Nephron progenitor cell (in vitro differentiated cells): ENCODE data around the gene SNX1.

Source experiments
- DNase-seq: peaks from one replicate; pipeline ENCODE4 v3.0.0; 2021
- H3K27ac Mint-ChIP-seq: 2 replicates; pipeline ENCODE4 v1.8.0; 2021; ENCODE audit warnings: mild to moderate bottlenecking, moderate library complexity, mixed read lengths
- H3K27me3 Mint-ChIP-seq: 2 replicates; pipeline ENCODE4 v1.8.0; 2021; ENCODE audit warnings: mild to moderate bottlenecking, low read depth, mixed read lengths; ENCODE audit not compliant: poor library complexity
- H3K36me3 Mint-ChIP-seq: 2 replicates; pipeline ENCODE4 v1.8.0; 2021; ENCODE audit warnings: low read depth, mixed read lengths
- H3K4me1 Mint-ChIP-seq: 2 replicates; pipeline ENCODE4 v1.8.0; 2021; ENCODE audit warnings: mixed read lengths
- H3K4me3 Mint-ChIP-seq: 2 replicates; pipeline ENCODE4 v1.8.0; 2021; ENCODE audit warnings: mild to moderate bottlenecking, moderate library complexity, mixed read lengths
- H3K9me3 Mint-ChIP-seq: 2 replicates; pipeline ENCODE4 v1.8.0; 2021; ENCODE audit warnings: mild to moderate bottlenecking, moderate library complexity, mixed read lengths
- CTCF ChIP-seq: fragments of 200-600 bp; sonication (generic); IDR thresholded peaks from 2 replicates; pipeline ENCODE4 v1.5.0; 2021; ENCODE audit warnings: antibody characterized with exemption

Gene SNX1

DNA sequence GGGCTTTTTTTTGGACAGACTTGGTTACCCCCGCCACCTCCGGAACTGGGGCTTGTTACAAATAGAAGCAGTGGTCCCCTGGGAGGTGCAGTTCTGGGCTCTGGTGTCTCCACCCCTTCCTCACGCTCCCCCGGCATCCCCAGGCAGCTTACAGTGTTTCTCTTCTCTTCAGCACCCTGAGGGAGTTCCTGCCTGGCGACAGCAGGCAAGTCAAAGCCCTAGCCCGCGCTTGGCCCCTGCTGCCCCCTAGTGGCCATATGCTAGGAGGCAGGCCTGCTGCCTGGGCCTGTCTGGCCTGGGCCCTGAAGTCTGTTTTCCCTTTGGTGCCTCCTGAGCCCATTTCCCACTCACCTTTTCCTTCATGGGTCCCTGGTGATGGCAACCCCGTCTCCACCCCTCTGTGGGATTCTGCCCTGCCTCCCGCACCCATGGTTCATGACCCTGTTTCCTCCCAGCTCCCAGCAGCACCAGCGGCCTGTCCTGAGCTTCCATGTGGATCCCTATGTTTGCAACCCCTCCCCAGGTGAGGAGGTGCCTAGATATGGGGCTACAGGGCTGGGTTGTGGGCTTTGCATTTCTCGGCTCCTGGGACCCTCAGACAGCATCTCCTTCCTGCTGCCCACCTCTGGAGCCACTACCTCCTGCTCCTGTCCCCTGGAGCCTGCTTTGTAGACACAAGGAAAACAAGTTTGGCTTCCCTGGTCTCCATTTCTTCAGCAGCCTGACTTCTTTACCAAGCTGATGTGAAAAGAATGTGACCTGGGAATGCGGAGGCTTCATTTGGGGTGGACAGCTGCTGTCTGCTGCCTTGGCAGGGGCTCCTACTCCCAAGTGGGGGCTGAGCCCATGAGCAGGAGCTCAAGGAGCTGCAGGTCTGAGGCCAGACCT is 57.9 kb downstream of the SNX1 start:
- DNase-seq: peak; percentile 97
- Mint-ChIP-seq H3K36me3 (peaks cover 41% of the 10 kb centered on the region), H3K4me1 (peaks cover 15% of the 10 kb centered on the region), H3K9me3 (no peaks in the 10 kb centered on the region), H3K27ac (no peak overlapping the region), H3K27me3 (peaks cover 41% of the 10 kb centered on the region), H3K4me3 (peak overlapping the region; percentile 78)
- TF ChIP-seq CTCF: peak; percentile 95

- no peak for TF ChIP-seq CTCF
- no peak for DNase-seq
- Mint-ChIP-seq H3K27me3 (peaks cover 21% of the 10 kb centered on the region), H3K27ac (peak overlapping the region; percentile 86), H3K4me3 (no peak overlapping the region), H3K36me3 (peaks cover 53% of the 10 kb centered on the region), H3K9me3 (no peaks in the 10 kb centered on the region), H3K4me1 (peaks cover 20% of the 10 kb centered on the region)
Observed at GRCh38 chr15:64155802-64156651, 60.2 kb downstream of the SNX1 start.

GRCh38 chr15:64156652-64157331 is 61.0 kb downstream of the SNX1 start:
- peaks cover 53% of the 10 kb centered on the region for H3K36me3 Mint-ChIP-seq
- no peak overlapping the region for H3K27ac Mint-ChIP-seq
- H3K4me3 Mint-ChIP-seq: no peak overlapping the region
- TF ChIP-seq CTCF: no peak
- no peak for DNase-seq
- H3K4me1 Mint-ChIP-seq: peaks cover 22% of the 10 kb centered on the region
- no peaks in the 10 kb centered on the region for H3K9me3 Mint-ChIP-seq
- H3K27me3 Mint-ChIP-seq: peaks cover 15% of the 10 kb centered on the region

GRCh38 chr15:64157599-64158125 is 61.9 kb downstream of the SNX1 start:
- peaks cover 53% of the 10 kb centered on the region for H3K36me3 Mint-ChIP-seq
- H3K27me3 Mint-ChIP-seq: peaks cover 10% of the 10 kb centered on the region
- no peak for DNase-seq
- H3K9me3 Mint-ChIP-seq: no peaks in the 10 kb centered on the region
- TF ChIP-seq CTCF: no peak
- no peak overlapping the region for H3K4me3 Mint-ChIP-seq
- H3K4me1 Mint-ChIP-seq: peaks cover 27% of the 10 kb centered on the region
- peak overlapping the region; percentile 61 for H3K27ac Mint-ChIP-seq

DNA sequence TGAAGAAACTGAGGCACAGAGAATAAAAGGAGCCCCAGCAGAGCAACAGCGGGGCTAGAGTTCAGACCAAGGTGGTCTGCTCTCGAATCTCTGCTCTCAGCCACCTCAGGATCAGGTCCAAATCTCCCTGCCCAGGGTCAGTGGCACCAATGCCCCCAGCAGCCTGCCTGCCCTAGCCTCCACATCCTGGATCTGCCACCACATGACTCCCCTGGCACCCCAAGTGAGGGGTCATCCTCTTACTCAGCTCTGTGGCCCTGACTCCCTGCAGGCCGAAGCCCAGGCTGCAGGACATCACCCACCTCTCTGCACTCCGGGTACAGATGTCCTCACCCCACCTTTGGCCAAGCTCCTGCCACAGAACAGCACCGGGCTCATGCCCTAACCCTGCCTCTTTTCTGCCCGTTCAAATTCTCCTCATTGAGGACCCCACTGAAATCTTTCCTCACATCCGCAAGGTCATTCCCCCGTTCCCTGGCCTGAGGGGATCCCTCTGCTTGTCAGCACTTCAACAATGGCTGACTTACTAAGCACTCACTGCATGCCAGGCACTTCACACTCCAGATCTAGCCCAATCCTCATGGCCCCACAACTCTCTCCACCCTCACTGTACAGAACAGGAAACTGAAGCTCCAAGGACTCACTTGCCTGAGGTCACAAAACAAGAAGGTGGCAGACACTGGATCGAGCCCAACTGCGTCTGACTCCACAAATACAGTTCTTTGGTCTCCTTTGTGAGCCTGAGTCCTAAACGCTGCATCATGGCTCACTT is 62.8 kb downstream of the SNX1 start:
- peaks cover 23% of the 10 kb centered on the region for H3K4me1 Mint-ChIP-seq
- DNase-seq: no peak
- H3K27me3 Mint-ChIP-seq: peaks cover 1% of the 10 kb centered on the region
- peaks cover 53% of the 10 kb centered on the region for H3K36me3 Mint-ChIP-seq
- no peak for TF ChIP-seq CTCF
- H3K27ac Mint-ChIP-seq: no peak overlapping the region
- no peak overlapping the region for H3K4me3 Mint-ChIP-seq
- no peaks in the 10 kb centered on the region for H3K9me3 Mint-ChIP-seq
